K562 (cell line): ENCODE results near the gene P4HTM. TPM values are rescaled to one million over a fixed set of nuclear protein-coding genes. Genes with fewer than 3 reads are reported as not detected.

Source experiments
- DNMT1 ChIP-seq: fragments of 450-650 bp; IDR thresholded peaks from 2 replicates; pipeline ENCODE4 v1.6.1; 2016; ENCODE audit warnings: antibody characterized with exemption, mild to moderate bottlenecking
- ELF4 ChIP-seq: fragments of 450-650 bp; formaldehyde crosslinking; IDR thresholded peaks from 2 replicates; pipeline ENCODE4 v1.4.0; 2022; ENCODE audit warnings: missing genetic modification characterization
- KAT7 ChIP-seq: sonication (generic); formaldehyde crosslinking; IDR thresholded peaks from 2 replicates; pipeline ENCODE4 v1.8.0; 2022; ENCODE audit warnings: missing genetic modification reagents, mild to moderate bottlenecking, borderline replicate concordance
- KHSRP ChIP-seq: fragments of 450-650 bp; IDR thresholded peaks from 2 replicates; pipeline ENCODE4 v1.6.1; 2017
- MCM5 ChIP-seq: fragments of 450-650 bp; IDR thresholded peaks from 2 replicates; pipeline ENCODE4 v1.6.1; 2016; ENCODE audit warnings: low read depth
- NCOA6 ChIP-seq: fragments of 450-650 bp; IDR thresholded peaks from 2 replicates; pipeline ENCODE4 v1.6.1; 2017; ENCODE audit warnings: mild to moderate bottlenecking
- PHF8 ChIP-seq: fragments of 200-600 bp; sonication (generic); IDR thresholded peaks from 2 replicates; pipeline ENCODE4 v1.6.1; 2012; ENCODE audit warnings: mixed run types, mild to moderate bottlenecking, inconsistent platforms, low read length, moderate library complexity, borderline replicate concordance
- POLR2B ChIP-seq: fragments of 450-650 bp; IDR thresholded peaks from 2 replicates; pipeline ENCODE4 v1.6.1; 2018; ENCODE audit warnings: low read depth; ENCODE audit not compliant: partially characterized antibody
- POLR3G ChIP-seq: IDR thresholded peaks from 2 replicates; pipeline ENCODE4 v1.6.1; 2011; ENCODE audit not compliant: insufficient read length, insufficient replicate concordance; ENCODE audit errors: extremely low read depth
- SMAD1 ChIP-seq: fragments of 150-350 bp; IDR thresholded peaks from 2 replicates; pipeline ENCODE4 v1.6.1; 2014; ENCODE audit warnings: low read length, low read depth; ENCODE audit not compliant: partially characterized antibody
- SREBF2 ChIP-seq: sonication (generic); formaldehyde crosslinking; IDR thresholded peaks from 2 replicates; pipeline ENCODE4 v1.4.0; 2020; ENCODE audit warnings: mild to moderate bottlenecking, missing genetic modification reagents
- TAF7 ChIP-seq: fragments of 450-650 bp; IDR thresholded peaks from 2 replicates; pipeline ENCODE4 v1.6.1; 2016; ENCODE audit warnings: missing genetic modification characterization, missing compliant biosample characterization
- ZBTB33 ChIP-seq: sonication (generic); formaldehyde crosslinking; IDR thresholded peaks from 2 replicates; pipeline ENCODE4 v1.8.1; 2023; ENCODE audit warnings: mild to moderate bottlenecking, missing genetic modification reagents
- ZFP1 ChIP-seq: fragments of 450-650 bp; formaldehyde crosslinking; IDR thresholded peaks from 2 replicates; pipeline ENCODE4 v1.4.0; 2020; ENCODE audit warnings: mild to moderate bottlenecking, mixed read lengths
- ZKSCAN1 ChIP-seq: fragments of 150-350 bp; IDR thresholded peaks from 2 replicates; pipeline ENCODE4 v1.6.1; 2016; ENCODE audit warnings: low read depth, low read length
- ZNF175 ChIP-seq: fragments of 200-800 bp; sonication (Bioruptor generic); IDR thresholded peaks from 2 replicates; pipeline ENCODE4 v1.6.1; 2016; ENCODE audit warnings: low read depth, mild to moderate bottlenecking, missing genetic modification characterization, missing compliant biosample characterization
- polyA plus RNA-seq, 8 experiments: library from polyadenylated mRNA; depleted of rRNA in 4 of 8; stranded (reverse) in 5 of 8; unstranded in 3 of 8; fragments of >200 nt; fragmentation: Nextera tagmentation in 2 of 8; fragmentation: Illumina TruSeq in 1 of 8; extraction: Ambion mirVana in 2 of 8; extraction: Trizol in 1 of 8; gene quantifications; 2 replicates each; pipeline versions ENCODE4 v1.2.1 to v1.2.3, GENCODE V29; 2011 to 2014; ENCODE audit warnings: inconsistent platforms in 1 of 8, missing spikeins in 1 of 8
- total RNA-seq, 7 experiments: library from RNA; depleted of rRNA in 6 of 7; stranded (reverse); fragments of >200 nt in 6 of 7; fragmentation: Illumina TruSeq in 2 of 7; extraction: Trizol in 2 of 7; gene quantifications; 2 replicates each; pipeline versions ENCODE4 v1.2.1 to v1.2.3, GENCODE V29; 2011 to 2021; ENCODE audit warnings: low replicate concordance in 1 of 7
- TF ChIP-seq, protein P1 (sequence below): IDR thresholded peaks from 2 replicates; pipeline ENCODE4 v1.6.1; 2011; ENCODE audit not compliant: insufficient read length; ENCODE audit errors: extremely low read depth
- TF ChIP-seq, protein P2 (sequence below): sonication (generic); formaldehyde crosslinking; IDR thresholded peaks from 2 replicates; pipeline ENCODE4 v1.8.0; 2022; ENCODE audit warnings: mild to moderate bottlenecking, missing genetic modification reagents, borderline replicate concordance
- TF ChIP-seq, protein P3 (sequence below): fragments of 250-450 bp; sonication (Bioruptor Pico); IDR thresholded peaks from 2 replicates; pipeline ENCODE4 v1.4.0; 2020

The P4HTM gene
- total and polyA plus RNA-seq, 9 of the 15 experiments (the other 6 are each of a cell fraction or from before 2014, with no cell fraction given), result 0.09 to 0.66 (median 0.25) TPM; not detected in 2

DNA sequence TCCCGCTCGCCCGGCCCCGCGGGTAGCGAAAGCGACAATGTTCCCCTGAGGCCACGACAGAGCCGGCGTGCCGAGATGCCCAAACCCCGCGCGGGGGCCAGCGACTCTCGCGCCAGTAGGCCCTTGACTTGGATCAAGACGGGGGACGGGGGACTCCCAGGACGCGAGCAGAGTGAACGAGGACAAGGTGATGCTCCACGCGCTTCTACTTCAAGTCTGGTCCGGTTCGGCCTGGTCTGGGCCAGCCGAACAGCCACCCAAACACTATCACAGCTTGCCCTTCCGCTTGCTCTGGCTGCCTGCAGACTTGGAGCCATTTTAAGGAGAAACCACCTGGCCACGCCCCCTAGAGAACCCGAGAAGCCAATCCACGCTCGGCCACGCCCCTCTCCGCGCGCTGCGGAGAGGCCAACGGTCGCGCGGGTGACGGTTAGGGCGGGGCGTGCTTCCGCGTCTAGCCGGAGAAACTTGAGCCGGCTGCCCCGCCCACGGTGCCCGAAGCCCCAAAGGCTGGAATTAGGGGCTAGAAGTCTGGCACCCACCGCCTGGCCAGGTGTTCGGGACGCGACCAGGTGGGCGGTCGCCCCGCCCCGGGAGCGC, 31.3 kb downstream of the P4HTM start (continued):
- TF ChIP-seq ZBTB33 (CRISPR knock-in tag), result no peak
- no peak for TF ChIP-seq KHSRP
- peak; percentile 98 for TF ChIP-seq POLR2B
- no peak for TF ChIP-seq SREBF2 (CRISPR knock-in tag)
- no peak for TF ChIP-seq POLR3G
- peak; percentile 89 for TF ChIP-seq PHF8
- TF ChIP-seq SMAD1, result peak; percentile 91
- TF ChIP-seq, protein P1, sequence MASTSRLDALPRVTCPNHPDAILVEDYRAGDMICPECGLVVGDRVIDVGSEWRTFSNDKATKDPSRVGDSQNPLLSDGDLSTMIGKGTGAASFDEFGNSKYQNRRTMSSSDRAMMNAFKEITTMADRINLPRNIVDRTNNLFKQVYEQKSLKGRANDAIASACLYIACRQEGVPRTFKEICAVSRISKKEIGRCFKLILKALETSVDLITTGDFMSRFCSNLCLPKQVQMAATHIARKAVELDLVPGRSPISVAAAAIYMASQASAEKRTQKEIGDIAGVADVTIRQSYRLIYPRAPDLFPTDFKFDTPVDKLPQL, result no peak
- TF ChIP-seq ZKSCAN1, result no peak
- TF ChIP-seq, protein P2, sequence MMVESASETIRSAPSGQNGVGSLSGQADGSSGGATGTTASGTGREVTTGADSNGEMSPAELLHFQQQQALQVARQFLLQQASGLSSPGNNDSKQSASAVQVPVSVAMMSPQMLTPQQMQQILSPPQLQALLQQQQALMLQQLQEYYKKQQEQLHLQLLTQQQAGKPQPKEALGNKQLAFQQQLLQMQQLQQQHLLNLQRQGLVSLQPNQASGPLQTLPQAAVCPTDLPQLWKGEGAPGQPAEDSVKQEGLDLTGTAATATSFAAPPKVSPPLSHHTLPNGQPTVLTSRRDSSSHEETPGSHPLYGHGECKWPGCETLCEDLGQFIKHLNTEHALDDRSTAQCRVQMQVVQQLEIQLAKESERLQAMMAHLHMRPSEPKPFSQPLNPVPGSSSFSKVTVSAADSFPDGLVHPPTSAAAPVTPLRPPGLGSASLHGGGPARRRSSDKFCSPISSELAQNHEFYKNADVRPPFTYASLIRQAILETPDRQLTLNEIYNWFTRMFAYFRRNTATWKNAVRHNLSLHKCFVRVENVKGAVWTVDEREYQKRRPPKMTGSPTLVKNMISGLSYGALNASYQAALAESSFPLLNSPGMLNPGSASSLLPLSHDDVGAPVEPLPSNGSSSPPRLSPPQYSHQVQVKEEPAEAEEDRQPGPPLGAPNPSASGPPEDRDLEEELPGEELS (CRISPR knock-in tag), result no peak
- no peak for TF ChIP-seq ZFP1 (CRISPR knock-in tag)
- no peak for TF ChIP-seq ELF4 (CRISPR knock-in tag)
- TF ChIP-seq MCM5, result no peak
- TF ChIP-seq TAF7, result peak; percentile 73; the same call in 1 of the 2 replicates
- peak; percentile 94; the same call in 1 of the 2 replicates for TF ChIP-seq KAT7 (CRISPR knock-in tag)
- TF ChIP-seq ZNF175 (CRISPR knock-in tag), result no peak
- no peak for TF ChIP-seq NCOA6
- no peak for TF ChIP-seq DNMT1
- TF ChIP-seq, protein P3, sequence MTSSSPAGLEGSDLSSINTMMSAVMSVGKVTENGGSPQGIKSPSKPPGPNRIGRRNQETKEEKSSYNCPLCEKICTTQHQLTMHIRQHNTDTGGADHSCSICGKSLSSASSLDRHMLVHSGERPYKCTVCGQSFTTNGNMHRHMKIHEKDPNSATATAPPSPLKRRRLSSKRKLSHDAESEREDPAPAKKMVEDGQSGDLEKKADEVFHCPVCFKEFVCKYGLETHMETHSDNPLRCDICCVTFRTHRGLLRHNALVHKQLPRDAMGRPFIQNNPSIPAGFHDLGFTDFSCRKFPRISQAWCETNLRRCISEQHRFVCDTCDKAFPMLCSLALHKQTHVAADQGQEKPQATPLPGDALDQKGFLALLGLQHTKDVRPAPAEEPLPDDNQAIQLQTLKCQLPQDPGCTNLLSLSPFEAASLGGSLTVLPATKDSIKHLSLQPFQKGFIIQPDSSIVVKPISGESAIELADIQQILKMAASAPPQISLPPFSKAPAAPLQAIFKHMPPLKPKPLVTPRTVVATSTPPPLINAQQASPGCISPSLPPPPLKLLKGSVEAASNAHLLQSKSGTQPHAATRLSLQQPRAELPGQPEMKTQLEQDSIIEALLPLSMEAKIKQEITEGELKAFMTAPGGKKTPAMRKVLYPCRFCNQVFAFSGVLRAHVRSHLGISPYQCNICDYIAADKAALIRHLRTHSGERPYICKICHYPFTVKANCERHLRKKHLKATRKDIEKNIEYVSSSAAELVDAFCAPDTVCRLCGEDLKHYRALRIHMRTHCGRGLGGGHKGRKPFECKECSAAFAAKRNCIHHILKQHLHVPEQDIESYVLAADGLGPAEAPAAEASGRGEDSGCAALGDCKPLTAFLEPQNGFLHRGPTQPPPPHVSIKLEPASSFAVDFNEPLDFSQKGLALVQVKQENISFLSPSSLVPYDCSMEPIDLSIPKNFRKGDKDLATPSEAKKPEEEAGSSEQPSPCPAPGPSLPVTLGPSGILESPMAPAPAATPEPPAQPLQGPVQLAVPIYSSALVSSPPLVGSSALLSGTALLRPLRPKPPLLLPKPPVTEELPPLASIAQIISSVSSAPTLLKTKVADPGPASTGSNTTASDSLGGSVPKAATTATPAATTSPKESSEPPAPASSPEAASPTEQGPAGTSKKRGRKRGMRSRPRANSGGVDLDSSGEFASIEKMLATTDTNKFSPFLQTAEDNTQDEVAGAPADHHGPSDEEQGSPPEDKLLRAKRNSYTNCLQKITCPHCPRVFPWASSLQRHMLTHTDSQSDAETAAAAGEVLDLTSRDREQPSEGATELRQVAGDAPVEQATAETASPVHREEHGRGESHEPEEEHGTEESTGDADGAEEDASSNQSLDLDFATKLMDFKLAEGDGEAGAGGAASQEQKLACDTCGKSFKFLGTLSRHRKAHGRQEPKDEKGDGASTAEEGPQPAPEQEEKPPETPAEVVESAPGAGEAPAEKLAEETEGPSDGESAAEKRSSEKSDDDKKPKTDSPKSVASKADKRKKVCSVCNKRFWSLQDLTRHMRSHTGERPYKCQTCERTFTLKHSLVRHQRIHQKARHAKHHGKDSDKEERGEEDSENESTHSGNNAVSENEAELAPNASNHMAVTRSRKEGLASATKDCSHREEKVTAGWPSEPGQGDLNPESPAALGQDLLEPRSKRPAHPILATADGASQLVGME, result 0 out of 2 replicates have a peak, but pooled peaks have one; percentile 45
